CD4-positive, alpha-beta T cell treated with Interleukin-15 for 4 hours (primary cell): ENCODE measurements around the gene MYO3B.

ENCODE experiments used
- DNase-seq: peaks from one replicate; pipeline ENCODE4 v3.0.0-alpha.2; 2020; ENCODE audit warnings: low spot score

The MYO3B gene

GRCh38 chr2:170235860-170236679 lies 58.1 kb downstream of the MYO3B start:
- DNase-seq: no peak

GRCh38 chr2:170236680-170237047 lies 58.7 kb downstream of the MYO3B start:
- no peak for DNase-seq

- no peak for DNase-seq
Measured at GRCh38 chr2:170237572-170238120, 59.7 kb downstream of the MYO3B start.

DNA sequence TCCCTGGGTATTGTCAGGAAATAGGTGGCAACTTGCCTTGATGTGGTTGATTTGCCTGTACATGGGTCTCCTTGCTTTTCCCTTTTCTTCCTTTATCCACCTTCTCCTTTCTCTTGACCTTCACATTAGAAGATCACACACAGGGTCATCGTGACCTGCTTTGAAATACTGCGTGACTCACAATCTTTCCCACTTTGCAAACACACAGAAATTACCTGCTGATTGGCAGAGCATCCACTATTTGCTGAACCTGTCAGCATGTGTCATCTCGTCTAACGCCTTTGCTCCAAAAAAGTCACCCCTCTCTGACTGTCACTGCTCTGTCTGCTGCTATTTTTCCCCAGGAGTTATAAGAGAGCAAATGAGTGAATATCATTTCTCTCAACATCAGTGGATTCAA lies 60.8 kb downstream of the MYO3B start:
- no peak for DNase-seq

- DNase-seq: no peak
Measured at GRCh38 chr2:170240629-170241028, 62.7 kb downstream of the MYO3B start.

DNA sequence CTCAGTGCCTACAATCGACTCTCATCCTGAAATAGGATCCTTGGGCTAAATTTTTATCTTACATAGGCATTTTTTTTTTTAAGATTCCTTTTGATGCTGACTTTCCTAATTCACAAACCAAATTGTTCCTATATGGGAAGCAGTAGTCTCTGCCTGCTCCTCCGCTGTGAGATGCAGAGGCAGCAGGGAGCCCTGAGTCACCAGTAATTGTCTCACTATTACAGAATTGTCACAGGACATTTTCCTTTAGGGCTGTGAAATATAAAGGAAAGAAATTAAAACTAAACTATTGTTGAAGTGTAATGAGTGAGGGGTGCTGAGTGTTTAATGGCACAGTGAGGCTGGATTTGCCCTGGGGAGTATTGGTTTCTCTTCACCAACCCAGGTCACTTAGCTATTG lies 63.8 kb downstream of the MYO3B start:
- no peak for DNase-seq

DNA sequence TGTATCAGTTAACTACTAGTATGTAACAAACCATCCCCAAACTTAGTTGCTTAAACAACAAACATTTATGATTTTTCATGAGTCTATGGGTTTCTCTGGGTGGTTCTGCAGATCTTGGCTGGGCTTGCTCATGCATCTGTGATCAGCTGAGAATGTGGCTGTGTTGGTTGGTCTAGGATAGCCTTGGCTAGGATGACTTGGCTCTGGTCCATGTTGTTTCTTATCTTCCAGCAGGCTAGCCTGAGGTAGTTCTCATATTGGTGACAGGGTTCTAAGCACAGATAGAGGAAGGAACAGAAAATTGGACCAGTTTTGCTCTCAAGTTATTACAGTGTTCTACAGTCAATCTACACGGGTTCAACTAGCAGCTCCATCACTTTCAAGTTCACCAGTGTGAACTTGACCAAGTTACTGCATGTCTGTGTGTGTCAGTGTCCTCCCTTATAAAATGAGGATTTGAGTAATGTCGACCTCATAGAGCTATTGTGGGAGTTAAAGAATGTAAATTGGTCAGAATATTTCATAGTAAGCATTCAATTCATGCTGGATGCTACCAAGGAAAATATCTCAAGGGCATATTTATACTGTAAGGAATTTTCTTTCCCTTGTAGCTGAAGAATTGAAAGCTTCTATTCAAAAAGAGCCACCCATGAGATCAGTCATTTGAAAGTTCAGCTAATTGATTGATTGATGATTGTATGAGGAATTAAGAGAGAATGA lies 65.3 kb downstream of the MYO3B start:
- no peak for DNase-seq

DNA sequence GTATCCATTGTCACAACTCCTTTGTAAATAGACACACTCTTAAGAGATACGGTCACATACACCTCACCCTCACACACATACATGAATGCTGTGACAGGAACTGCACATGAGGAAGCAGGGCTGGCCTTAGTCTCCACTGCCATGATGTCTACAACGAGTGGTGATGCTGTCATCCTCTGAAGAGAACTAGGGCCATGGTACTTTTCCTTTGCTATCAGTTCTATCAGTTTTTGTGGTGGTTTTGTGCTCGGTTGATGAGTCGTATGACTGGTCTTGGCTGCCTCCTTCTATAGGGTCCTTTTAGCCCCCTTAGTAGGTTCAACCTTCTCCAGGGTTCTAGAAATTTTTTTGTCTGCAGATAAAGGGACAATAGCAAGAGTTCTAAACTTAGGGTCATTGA lies 66.0 kb downstream of the MYO3B start:
- no peak for DNase-seq

DNA sequence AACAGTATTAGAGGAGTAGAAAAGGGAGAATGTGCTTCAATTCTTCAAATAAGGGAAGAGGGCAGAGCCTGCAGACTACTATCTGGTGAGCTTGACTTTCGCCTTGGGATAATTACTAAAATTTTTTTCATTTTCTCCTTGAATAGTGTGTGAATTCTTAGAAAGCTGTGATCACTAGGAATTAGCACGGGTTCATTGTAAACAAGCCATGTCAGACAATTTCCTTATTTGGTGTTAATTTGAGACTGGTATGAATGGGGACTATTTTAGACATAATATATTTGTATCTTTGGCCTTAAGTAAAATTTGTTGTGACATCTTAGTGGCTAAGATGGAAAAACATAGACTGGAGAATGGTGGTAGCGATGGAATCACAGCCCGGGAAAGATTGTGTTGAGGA lies 66.6 kb downstream of the MYO3B start:
- DNase-seq: no peak

DNA sequence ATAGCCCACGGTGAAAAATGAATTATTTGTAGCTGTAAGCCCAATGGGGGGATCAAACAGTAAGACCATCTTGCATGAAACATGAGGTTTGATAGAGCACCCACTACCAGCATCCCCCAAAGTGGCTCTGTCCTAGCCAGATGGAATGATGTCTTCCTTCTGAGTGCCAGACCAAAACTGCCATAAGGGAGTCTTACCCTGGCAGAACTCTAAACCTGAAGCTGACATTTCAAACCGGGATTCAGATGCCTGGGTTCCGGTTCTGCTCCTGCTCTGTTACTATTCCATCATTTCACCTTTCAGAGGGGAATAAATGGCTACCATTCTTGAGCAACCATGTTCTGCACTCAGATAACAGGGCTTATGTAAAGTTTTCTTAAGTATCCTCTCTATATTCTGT lies 67.4 kb downstream of the MYO3B start:
- no peak for DNase-seq

- DNase-seq: no peak
Measured at GRCh38 chr2:170247333-170247732, 69.4 kb downstream of the MYO3B start.

- DNase-seq: no peak
Measured at GRCh38 chr2:170247882-170248393, 70.0 kb downstream of the MYO3B start.

DNA sequence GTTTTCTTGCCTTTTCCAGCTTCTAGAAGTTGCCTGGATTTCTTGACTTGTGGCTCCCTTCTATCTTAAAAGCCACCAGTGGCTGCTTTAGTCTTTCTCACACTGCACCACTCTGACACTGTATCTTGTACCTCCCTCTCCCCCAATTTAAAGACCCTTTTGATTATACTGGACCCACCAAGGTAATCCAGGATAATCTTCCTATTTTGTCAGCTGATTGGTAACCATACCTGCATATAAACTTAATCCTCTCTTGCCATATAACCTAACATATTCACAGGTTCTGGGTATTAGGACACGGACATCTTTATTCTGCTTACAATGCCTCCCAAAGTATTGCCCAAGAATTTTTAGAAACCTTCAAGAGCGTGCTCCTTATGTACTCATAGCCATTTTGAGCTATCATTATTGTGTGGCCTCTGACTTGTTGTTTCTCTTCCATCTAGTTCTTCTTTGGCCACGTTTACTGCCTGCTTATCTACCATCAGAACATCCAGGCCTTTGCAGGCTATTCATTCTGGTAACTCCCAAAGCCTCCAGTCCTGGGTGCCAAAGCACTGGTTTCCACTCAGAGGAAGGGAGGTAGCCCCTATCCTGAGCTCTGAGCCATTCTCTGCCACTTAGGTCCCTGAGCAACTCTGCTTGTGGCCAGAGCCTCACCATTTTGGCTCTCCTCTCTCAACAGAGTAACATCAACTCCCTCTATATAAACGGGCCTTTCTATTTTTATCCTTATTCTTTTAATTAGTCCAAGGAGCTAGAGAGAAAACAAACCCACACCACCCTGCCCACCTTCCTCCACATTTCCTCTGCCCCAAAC lies 70.8 kb downstream of the MYO3B start:
- no peak for DNase-seq

- no peak for DNase-seq
Measured at GRCh38 chr2:170249761-170250160, 71.8 kb downstream of the MYO3B start.

GRCh38 chr2:170250584-170250983 lies 72.6 kb downstream of the MYO3B start:
- DNase-seq: no peak

GRCh38 chr2:170252414-170252813 lies 74.5 kb downstream of the MYO3B start:
- DNase-seq: no peak

GRCh38 chr2:170253721-170254230 lies 75.8 kb downstream of the MYO3B start:
- DNase-seq: no peak

DNA sequence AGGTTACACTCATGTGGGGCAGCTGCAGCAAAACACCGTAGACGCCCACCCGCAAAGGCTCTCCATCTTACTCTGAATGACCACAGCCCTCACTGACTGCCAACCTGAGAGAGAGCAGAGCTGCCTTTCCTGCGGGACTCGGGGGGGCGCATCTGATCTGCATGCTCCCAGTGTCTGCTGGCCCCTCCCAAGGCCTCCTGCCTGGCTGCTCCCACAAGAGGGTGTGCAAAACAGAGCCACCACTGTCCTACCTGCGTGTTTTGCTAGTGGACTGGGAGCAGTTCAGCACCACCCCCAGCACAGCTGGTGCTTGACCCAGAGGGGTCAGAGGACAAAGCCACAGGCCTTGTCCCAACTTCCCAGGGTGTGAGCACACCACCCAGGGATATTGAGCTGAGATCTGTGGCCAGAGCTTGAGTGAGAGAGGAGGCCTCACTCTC lies 76.4 kb downstream of the MYO3B start:
- DNase-seq: no peak

DNA sequence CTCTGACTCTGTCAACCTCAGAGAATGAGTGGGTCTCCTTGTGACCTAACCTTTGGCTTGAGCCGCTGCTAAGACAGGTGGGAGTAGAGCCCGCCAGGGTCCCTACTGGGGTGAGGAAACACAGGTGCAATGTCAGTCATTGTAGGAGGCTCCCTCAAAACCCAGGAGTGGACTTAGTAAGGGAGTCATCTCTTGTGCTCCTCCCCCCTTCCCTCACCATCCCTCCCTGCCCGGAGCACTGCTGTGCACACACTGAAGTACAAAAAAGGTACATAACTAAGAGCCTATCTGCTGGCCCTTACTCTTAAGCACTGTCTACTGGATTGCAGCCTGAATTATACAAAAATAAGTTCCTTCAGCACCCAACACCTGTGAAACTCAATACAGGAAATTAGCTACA lies 77.2 kb downstream of the MYO3B start:
- DNase-seq: no peak

DNA sequence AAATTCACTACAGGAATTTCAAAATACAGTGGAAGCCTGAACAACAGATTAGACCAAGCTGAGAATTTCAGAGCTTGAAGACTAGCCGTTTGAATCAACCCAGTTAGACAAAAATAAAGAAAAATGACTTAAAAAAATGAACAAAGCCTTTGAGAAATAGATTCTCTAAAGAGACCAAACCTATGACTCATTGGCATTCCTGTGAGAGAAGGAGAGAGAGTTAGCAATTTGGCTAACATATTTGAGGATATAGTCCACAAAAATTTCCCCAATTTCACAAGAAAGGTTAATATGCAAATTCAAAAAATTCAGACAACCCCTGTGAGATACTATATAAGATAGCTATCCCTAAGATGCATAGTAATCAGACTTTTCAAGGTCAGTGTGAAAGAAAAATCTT lies 78.0 kb downstream of the MYO3B start:
- no peak for DNase-seq

GRCh38 chr2:170258382-170258781 lies 80.4 kb downstream of the MYO3B start:
- DNase-seq: no peak

GRCh38 chr2:170260188-170260587 lies 82.2 kb downstream of the MYO3B start:
- no peak for DNase-seq
